ENCODE data around the gene GON7.
"Not testable (repeated sequence)": the region's sequence is repeated elsewhere in the genome, so short reads cannot be mapped to it uniquely, and the experiment has no call there.

The GON7 gene

GRCh38 chr14:93163564-93163963 is 43.3 kb downstream of the GON7 start:
- TF ChIP-seq CTCF (IDR thresholded peaks at IDR 0.05; ENCODE audit: extremely low read depth, insufficient read depth, missing control alignments), result no peak
- no peak for DNase-seq (ENCODE audit: low spot score)
- in situ Hi-C loops (cut with MboI; ENCODE audit: low pct_unique_long_range_greater_than_20kb, low sequenced_read_pairs, unreplicated experiment), result no loop called here

DNA sequence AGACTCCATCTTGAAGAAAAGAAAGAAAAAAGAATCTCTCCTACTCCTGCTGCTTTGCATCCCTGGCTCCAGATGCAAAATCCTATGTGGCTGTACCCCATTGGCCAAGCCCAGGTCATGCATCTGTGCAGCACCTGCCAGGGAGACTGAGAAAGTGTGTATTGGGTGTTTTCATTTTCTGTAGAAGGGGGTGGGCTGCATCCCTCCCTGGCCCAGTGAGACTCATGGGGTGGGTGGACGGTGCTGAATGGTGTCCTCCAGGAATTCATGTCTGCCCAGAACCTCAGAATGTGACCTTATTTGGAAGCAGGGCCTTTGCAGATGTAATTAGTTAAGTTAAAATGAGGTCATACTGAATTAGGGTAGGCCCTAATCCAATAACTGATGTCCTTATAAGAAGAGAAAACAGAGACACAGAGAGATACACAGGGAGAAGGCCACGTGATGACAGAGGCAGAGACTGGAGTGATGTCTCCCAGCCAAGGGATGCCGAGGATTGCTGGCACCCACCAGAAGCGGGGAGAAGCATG is 45.4 kb downstream of the GON7 start:
- in situ Hi-C loops (cut with MboI; ENCODE audit: low pct_unique_long_range_greater_than_20kb, low sequenced_read_pairs, unreplicated experiment), result no loop called here
- DNase-seq (ENCODE audit: low spot score), result no peak
- no peak for TF ChIP-seq CTCF (IDR thresholded peaks at IDR 0.05; ENCODE audit: extremely low read depth, insufficient read depth, missing control alignments)

DNA sequence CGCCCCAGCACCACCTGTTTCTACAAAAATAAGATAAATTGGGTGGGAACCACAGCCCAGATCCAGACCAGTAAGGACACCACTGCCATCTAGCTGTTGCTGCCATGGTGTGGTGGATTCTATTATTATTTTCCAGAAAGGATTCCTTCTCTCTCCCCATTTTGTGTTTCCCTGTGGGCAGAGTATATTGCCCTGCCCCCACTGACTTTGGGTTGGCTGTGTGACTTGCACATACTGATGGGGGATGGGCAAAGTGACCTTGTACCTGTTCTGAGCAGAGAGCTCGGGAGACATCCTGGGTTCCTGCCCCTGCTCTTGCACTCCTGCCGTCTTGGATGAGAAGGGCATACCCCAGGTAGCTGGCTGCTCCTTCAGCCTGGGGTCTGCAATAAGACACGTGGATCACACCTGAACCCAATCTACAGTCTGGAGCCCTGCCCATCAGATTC is 46.5 kb downstream of the GON7 start:
- in situ Hi-C loops (cut with MboI; ENCODE audit: low pct_unique_long_range_greater_than_20kb, low sequenced_read_pairs, unreplicated experiment), result no loop called here
- DNase-seq (ENCODE audit: low spot score), result no peak
- peak; percentile 44 for TF ChIP-seq CTCF (IDR thresholded peaks at IDR 0.05; ENCODE audit: extremely low read depth, insufficient read depth, missing control alignments)

GRCh38 chr14:93159625-93160352 is 47.1 kb downstream of the GON7 start:
- in situ Hi-C loops (cut with MboI; ENCODE audit: low pct_unique_long_range_greater_than_20kb, low sequenced_read_pairs, unreplicated experiment), result not testable (repeated sequence)

GRCh38 chr14:93158349-93158748 is 48.5 kb downstream of the GON7 start:
- in situ Hi-C loops (cut with MboI; ENCODE audit: low pct_unique_long_range_greater_than_20kb, low sequenced_read_pairs, unreplicated experiment); DNase-seq (ENCODE audit: low spot score): not testable (repeated sequence)

More at GRCh38 chr14:93159625-93160352, 47.1 kb downstream of the GON7 start:
- DNase-seq (ENCODE audit: low spot score), result not testable (repeated sequence)

GRCh38 chr14:93156693-93157369 is 50.0 kb downstream of the GON7 start:
- no peak for DNase-seq (ENCODE audit: low spot score)
- in situ Hi-C loops (cut with MboI; ENCODE audit: low pct_unique_long_range_greater_than_20kb, low sequenced_read_pairs, unreplicated experiment), result no loop called here
- TF ChIP-seq CTCF (IDR thresholded peaks at IDR 0.05; ENCODE audit: extremely low read depth, insufficient read depth, missing control alignments), result no peak

DNA sequence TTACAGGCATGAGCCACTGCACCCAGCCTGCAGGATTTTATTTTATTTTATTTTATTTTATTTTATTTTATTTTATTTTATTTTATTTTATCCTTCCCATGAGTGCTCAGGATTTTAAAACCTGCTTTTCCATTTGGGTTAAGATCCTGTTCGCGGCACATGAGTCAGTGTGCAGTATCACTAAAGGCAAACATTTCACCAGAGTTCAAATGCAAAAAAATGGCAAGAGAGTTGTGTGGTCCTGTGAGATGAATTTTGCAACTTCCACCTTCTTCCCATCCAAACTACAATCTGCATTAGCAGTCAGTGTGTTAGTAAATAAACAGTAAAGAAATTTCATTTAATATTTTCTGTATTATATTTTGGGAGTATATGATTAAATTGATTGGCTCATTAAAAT is 51.2 kb downstream of the GON7 start:
- in situ Hi-C loops (cut with MboI; ENCODE audit: low pct_unique_long_range_greater_than_20kb, low sequenced_read_pairs, unreplicated experiment), result no loop called here
- no peak for TF ChIP-seq CTCF (IDR thresholded peaks at IDR 0.05; ENCODE audit: extremely low read depth, insufficient read depth, missing control alignments)
- DNase-seq (ENCODE audit: low spot score), result no peak
